ENCODE results near the gene ZC3H7B. TPM values are rescaled to one million over a fixed set of nuclear protein-coding genes. Genes with fewer than 3 reads are reported as not detected.

ZC3H7B gene
- total RNA-seq, 1 donor: 53.6 TPM

DNA sequence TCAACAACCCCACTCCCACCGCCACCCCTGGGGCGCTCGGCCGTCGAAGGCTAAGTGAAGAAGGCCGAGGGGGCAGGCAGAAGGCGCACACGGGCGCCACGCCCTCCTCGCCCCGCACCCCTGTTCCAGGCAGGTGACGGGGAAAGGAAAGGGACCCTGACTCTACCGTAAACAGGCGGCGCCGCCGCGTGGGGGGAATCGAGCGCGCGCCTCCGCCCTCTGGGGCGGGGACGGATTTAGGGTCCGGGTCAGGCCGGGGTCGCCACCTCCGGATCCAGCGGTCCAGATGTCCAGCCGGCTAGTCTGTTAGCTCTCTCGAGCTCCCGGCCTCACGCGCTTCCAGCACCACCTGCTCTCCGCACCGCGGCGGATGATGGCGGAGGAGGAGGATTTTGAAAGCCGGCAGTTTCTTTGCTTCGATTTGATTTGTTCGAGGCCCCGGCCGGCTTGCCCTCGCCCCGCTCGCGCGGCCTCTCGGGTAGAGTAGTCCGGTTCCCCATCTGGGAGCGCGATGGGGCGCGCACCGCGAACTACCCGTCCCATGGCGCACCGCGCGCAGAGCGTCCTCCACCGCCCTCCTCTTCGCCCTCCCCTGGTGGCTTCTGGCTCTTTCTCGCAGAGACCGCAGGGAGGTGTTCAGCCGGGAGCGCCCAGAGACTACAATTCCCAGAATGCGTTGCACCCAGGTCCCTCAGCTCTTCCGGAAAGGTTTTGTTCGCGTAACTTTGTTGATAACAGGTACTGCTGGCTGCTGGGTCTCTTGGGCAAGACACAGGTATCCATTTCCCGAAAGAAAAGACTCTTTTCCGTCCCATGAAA lies 15.3 kb upstream of the ZC3H7B start, which contains the start of gene RANGAP1:
RANGAP1 (minus strand) TSS at position 368 of the 819 bp plus-strand sequence. CDS start 5,143 bp downstream, outside the sequence.
- TF ChIP-seq, protein P1, sequence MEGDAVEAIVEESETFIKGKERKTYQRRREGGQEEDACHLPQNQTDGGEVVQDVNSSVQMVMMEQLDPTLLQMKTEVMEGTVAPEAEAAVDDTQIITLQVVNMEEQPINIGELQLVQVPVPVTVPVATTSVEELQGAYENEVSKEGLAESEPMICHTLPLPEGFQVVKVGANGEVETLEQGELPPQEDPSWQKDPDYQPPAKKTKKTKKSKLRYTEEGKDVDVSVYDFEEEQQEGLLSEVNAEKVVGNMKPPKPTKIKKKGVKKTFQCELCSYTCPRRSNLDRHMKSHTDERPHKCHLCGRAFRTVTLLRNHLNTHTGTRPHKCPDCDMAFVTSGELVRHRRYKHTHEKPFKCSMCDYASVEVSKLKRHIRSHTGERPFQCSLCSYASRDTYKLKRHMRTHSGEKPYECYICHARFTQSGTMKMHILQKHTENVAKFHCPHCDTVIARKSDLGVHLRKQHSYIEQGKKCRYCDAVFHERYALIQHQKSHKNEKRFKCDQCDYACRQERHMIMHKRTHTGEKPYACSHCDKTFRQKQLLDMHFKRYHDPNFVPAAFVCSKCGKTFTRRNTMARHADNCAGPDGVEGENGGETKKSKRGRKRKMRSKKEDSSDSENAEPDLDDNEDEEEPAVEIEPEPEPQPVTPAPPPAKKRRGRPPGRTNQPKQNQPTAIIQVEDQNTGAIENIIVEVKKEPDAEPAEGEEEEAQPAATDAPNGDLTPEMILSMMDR (IDR thresholded peaks at IDR 0.05; ENCODE audit: extremely low read depth, low read depth, low read length): no peak

DNA sequence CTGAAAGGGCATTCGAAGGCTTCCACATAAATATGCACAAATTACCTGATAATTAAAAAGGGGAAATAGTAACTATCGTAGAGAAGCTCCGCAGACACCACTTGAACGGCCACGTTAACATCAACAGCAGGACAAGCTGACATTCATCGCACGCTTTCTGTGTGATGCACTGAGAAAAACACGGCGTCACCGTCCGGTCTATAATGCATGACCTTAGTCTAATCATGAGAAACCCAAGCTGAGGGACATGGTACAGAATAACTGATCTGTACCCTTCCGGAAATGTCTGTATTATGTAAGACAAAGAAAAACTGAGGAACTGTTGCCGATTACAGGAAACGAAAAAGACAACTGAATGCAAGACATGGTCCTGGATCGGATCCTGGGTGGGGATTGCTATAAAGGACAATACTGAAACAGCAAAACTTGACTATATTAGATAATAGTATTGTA lies 14.7 kb upstream of the ZC3H7B start:
- Histone ChIP-seq H3K27me3 (ENCODE audit: insufficient read depth, low read length) (no peaks in the 10 kb centered on the region), H3K27ac (ENCODE audit: low read depth, low read length) (peak overlapping the region; percentile 52), H4K20me1 (ENCODE audit: insufficient read depth, low read length) (peaks cover under 1% of the 10 kb centered on the region), H3K79me2 (ENCODE audit: insufficient read depth, low read length) (peaks cover 36% of the 10 kb centered on the region), H3K4me1 (ENCODE audit: insufficient read depth, low read length) (peaks cover 45% of the 10 kb centered on the region), H2AFZ (ENCODE audit: low read length) (peak overlapping the region; percentile 77), H3K4me3 (ENCODE audit: insufficient read depth, low read length) (peak overlapping the region; percentile 77), H3K9me3 (ENCODE audit: low read depth, low read length) (no peaks in the 10 kb centered on the region), H3K4me2 (ENCODE audit: insufficient read depth, low read length) (peak overlapping the region; percentile 96), H3K36me3 (ENCODE audit: insufficient read depth, low read length) (peaks cover 25% of the 10 kb centered on the region)
- TF ChIP-seq, protein P1 (IDR thresholded peaks at IDR 0.05; ENCODE audit: extremely low read depth, low read depth, low read length): no peak
- DNase-seq (ENCODE audit: insufficient read length, low spot score, missing footprints): peak; percentile 53

More for the DNA sequence above, 15.3 kb upstream of the ZC3H7B start, which contains the start of gene RANGAP1:
- no peaks in the 10 kb centered on the region for H3K9me3 ChIP-seq (ENCODE audit: low read depth, low read length)
- H3K4me1 ChIP-seq (ENCODE audit: insufficient read depth, low read length): peaks cover 43% of the 10 kb centered on the region
- H3K4me3 ChIP-seq (ENCODE audit: insufficient read depth, low read length): peak within 1 kb of the TSS; percentile 92
- H3K27me3 ChIP-seq (ENCODE audit: insufficient read depth, low read length): no peaks in the 10 kb centered on the region
- peak within 1 kb of the TSS; percentile 77 for H2AFZ ChIP-seq (ENCODE audit: low read length)
- H3K27ac ChIP-seq (ENCODE audit: low read depth, low read length): peak within 1 kb of the TSS; percentile 75
- peak within 1 kb of the TSS; percentile 96 for H3K4me2 ChIP-seq (ENCODE audit: insufficient read depth, low read length)
- peaks cover 43% of the 10 kb centered on the region for H3K79me2 ChIP-seq (ENCODE audit: insufficient read depth, low read length)
- peak; percentile 99 for DNase-seq (ENCODE audit: insufficient read length, low spot score, missing footprints)
- peaks cover 32% of the 10 kb centered on the region for H3K36me3 ChIP-seq (ENCODE audit: insufficient read depth, low read length)
- H4K20me1 ChIP-seq (ENCODE audit: insufficient read depth, low read length): peaks cover 7% of the 10 kb centered on the region

DNA sequence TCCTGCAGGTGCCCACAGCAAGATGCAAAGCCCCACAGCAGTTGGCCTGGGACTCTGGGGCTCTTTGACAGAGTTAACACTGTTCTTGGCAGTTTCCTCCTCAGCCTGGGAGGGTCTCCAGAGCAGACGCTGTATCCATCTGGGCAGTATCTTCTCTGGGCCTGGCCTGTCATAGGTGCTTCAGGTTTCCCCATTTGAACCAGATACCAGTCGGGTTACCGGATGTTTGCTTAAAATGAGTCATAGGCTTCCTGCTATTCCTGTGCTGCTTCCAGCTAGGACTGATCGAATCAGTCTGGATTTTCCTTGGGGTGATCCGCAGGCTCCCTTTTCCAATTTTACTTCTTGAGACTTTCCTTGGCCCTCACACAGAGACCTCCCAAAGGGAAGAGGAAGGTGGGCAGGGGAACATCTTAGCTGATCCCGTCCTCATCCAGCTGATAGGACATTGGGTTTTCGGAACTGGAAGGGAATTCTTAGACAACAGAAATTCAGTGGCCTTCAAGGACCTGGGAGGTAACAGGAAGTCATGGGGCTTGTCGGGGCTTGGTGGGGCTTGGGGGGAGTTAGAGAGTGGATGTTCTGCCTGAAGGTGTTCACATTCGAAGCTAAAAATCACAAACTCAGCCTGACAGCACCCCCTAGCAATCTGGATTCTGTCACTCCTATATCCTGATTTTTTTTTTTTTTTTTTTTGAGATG lies 12.9 kb upstream of the ZC3H7B start:
- H2AFZ ChIP-seq (ENCODE audit: low read length): peak overlapping the region; percentile 75
- no peaks in the 10 kb centered on the region for H4K20me1 ChIP-seq (ENCODE audit: insufficient read depth, low read length)
- peaks cover 19% of the 10 kb centered on the region for H3K79me2 ChIP-seq (ENCODE audit: insufficient read depth, low read length)
- H3K36me3 ChIP-seq (ENCODE audit: insufficient read depth, low read length): peaks cover 12% of the 10 kb centered on the region
- H3K4me2 ChIP-seq (ENCODE audit: insufficient read depth, low read length): peak overlapping the region; percentile 63
- peak; percentile 93 for DNase-seq (ENCODE audit: insufficient read length, low spot score, missing footprints)
- TF ChIP-seq, protein P1 (IDR thresholded peaks at IDR 0.05; ENCODE audit: extremely low read depth, low read depth, low read length): no peak
- no peaks in the 10 kb centered on the region for H3K27me3 ChIP-seq (ENCODE audit: insufficient read depth, low read length)
- peak overlapping the region; percentile 85 for H3K27ac ChIP-seq (ENCODE audit: low read depth, low read length)
- peak overlapping the region; percentile 39 for H3K4me3 ChIP-seq (ENCODE audit: insufficient read depth, low read length)
- H3K4me1 ChIP-seq (ENCODE audit: insufficient read depth, low read length): peaks cover 45% of the 10 kb centered on the region
- H3K9me3 ChIP-seq (ENCODE audit: low read depth, low read length): no peaks in the 10 kb centered on the region
